ENCODE results near the gene EVA1A.
"Not testable (repeated sequence)": the region's sequence is repeated elsewhere in the genome, so short reads cannot be mapped to it uniquely, and the experiment has no call there.

Gene EVA1A

GRCh38 chr2:75516378-75517360, 44.1 kb downstream of the EVA1A start:
- DNase-seq: no peak

- DNase-seq: no peak
These were observed 45.0 kb downstream of the EVA1A start for GRCh38 chr2:75515584-75516368.

GRCh38 chr2:75513616-75514170, 47.0 kb downstream of the EVA1A start:
- no peak for DNase-seq

GRCh38 chr2:75512455-75513212, 48.1 kb downstream of the EVA1A start:
- no peak for DNase-seq

- DNase-seq: no peak
These were observed 54.5 kb downstream of the EVA1A start for GRCh38 chr2:75506101-75506697.

GRCh38 chr2:75505012-75505411, 55.7 kb downstream of the EVA1A start:
- DNase-seq: no peak

- no peak for DNase-seq
These were observed 57.6 kb downstream of the EVA1A start for GRCh38 chr2:75503048-75503607.

GRCh38 chr2:75500633-75501032, 60.1 kb downstream of the EVA1A start:
- DNase-seq: no peak

- no peak for DNase-seq
These were observed 61.2 kb downstream of the EVA1A start for GRCh38 chr2:75499534-75499933.

GRCh38 chr2:75498907-75499306, 61.8 kb downstream of the EVA1A start:
- DNase-seq: no peak

GRCh38 chr2:75497256-75497655, 63.5 kb downstream of the EVA1A start:
- no peak for DNase-seq

- no peak for DNase-seq
These were observed 64.9 kb downstream of the EVA1A start for GRCh38 chr2:75495862-75496261.

- DNase-seq: no peak
These were observed 66.5 kb downstream of the EVA1A start for GRCh38 chr2:75494137-75494769.

- DNase-seq: no peak
These were observed 67.5 kb downstream of the EVA1A start for GRCh38 chr2:75493230-75493629.

- no peak for DNase-seq
These were observed 69.5 kb downstream of the EVA1A start for GRCh38 chr2:75491129-75491753.

GRCh38 chr2:75489721-75490120, 71.0 kb downstream of the EVA1A start:
- no peak for DNase-seq

- no peak for DNase-seq
These were observed 72.6 kb downstream of the EVA1A start for GRCh38 chr2:75488157-75488556.

- DNase-seq: not testable (repeated sequence)
These were observed 74.0 kb downstream of the EVA1A start for GRCh38 chr2:75486735-75487134.

- no peak for DNase-seq
These were observed 75.9 kb downstream of the EVA1A start for GRCh38 chr2:75484840-75485239.

GRCh38 chr2:75483878-75484277, 76.9 kb downstream of the EVA1A start:
- DNase-seq: no peak

- no peak for DNase-seq
These were observed 78.3 kb downstream of the EVA1A start for GRCh38 chr2:75482398-75482797.

Measured in MV-4-11 (cell line).